22Rv1 (cell line): ENCODE results near the gene WWP2.

Experiments used
- H3K27ac ChIP-seq: fragments of 450-650 bp; 2 replicates; pipeline ENCODE4 v1.5.1; 2017
- ZFX ChIP-seq: fragments of 450-650 bp; IDR thresholded peaks from 2 replicates; pipeline ENCODE4 v1.6.1; 2017; ENCODE audit warnings: antibody characterized with exemption, borderline replicate concordance
- TF ChIP-seq, protein P1 (sequence below): fragments of 450-650 bp; IDR thresholded peaks from 2 replicates; pipeline ENCODE4 v1.5.1; 2017; ENCODE audit warnings: mild to moderate bottlenecking

WWP2 gene

DNA sequence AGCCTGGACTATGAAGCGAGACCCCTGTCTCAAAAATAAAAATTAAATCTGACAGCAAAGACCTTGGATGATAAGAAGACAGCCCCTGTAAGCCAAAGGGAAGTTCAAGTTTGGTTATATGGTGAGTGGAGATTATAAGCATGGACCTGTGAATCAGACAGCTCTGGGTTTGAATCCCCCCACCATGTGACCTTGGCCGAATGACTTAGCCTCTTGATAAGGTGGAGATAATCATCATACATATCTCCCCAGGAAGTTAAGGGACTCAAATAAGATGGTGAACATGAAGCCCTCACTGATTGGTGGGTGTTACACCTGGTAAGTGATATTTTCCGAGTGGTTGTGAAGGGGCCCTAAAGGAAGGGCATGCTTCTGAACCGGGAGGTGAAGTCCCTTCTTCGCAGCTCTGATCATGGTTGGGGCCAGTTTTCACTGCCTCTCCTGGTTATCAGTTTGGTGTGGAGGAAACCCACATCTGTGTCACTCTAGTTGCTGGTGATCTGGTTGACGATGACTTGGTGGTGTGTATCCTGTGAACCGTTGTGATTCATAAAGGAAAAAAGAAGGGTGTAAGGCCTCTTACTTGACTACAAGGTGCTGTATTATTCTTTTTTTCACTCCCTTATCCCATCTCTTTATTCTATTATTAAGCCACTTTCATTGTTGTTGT lies 127.3 kb downstream of the WWP2 start:
- no peak overlapping the region for H3K27ac ChIP-seq
- TF ChIP-seq, protein P1, sequence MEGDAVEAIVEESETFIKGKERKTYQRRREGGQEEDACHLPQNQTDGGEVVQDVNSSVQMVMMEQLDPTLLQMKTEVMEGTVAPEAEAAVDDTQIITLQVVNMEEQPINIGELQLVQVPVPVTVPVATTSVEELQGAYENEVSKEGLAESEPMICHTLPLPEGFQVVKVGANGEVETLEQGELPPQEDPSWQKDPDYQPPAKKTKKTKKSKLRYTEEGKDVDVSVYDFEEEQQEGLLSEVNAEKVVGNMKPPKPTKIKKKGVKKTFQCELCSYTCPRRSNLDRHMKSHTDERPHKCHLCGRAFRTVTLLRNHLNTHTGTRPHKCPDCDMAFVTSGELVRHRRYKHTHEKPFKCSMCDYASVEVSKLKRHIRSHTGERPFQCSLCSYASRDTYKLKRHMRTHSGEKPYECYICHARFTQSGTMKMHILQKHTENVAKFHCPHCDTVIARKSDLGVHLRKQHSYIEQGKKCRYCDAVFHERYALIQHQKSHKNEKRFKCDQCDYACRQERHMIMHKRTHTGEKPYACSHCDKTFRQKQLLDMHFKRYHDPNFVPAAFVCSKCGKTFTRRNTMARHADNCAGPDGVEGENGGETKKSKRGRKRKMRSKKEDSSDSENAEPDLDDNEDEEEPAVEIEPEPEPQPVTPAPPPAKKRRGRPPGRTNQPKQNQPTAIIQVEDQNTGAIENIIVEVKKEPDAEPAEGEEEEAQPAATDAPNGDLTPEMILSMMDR, result no peak
- no peak for TF ChIP-seq ZFX

GRCh38 chr16:69890114-69890891 lies 128.2 kb downstream of the WWP2 start:
- no peak overlapping the region for H3K27ac ChIP-seq

GRCh38 chr16:69890892-69891282 lies 128.8 kb downstream of the WWP2 start:
- no peak overlapping the region for H3K27ac ChIP-seq
- TF ChIP-seq, protein P1, result no peak
- no peak for TF ChIP-seq ZFX

More at GRCh38 chr16:69890114-69890891, 128.2 kb downstream of the WWP2 start:
- TF ChIP-seq, protein P1, result no peak
- TF ChIP-seq ZFX, result no peak

DNA sequence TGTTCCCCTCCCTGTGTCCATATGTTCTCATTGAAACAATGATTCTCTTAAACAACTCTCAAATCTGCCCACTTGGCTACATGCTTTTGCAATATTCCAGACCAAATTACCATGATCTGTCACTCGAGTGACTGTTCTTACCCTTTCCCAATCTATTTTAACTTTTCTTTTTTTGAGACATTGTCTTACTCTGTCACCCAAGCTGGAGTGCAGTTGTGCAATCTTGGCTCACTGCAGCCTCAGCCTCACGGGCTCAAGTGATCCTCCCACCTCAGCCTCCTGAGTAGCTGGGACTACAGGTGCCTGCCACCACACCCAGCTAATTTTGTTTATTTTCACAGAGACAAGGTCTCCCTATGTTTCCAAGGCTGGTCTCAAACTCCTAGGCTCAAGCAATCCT lies 130.2 kb downstream of the WWP2 start:
- TF ChIP-seq, protein P1, result no peak
- TF ChIP-seq ZFX, result no peak
- no peak overlapping the region for H3K27ac ChIP-seq

DNA sequence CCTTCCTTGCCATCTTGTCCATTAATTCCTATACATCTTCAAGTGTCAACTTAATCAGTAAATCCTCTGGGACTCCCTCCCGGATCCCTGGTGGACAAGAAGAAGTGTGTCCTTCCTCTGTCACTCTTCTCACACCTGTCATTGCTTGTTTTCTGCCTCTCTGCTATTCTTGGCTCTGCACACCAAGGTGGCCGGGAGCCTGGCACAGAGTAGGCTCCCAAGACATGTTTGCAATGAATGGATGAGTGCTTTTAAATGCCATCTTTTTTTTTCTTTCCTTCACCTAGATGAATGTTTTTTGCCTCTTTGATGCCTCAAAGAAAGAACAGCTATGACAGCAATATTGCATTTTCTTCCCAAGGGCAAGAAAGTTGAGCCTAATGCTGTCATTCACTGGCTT lies 131.0 kb downstream of the WWP2 start:
- TF ChIP-seq, protein P1, result no peak
- no peak for TF ChIP-seq ZFX
- no peak overlapping the region for H3K27ac ChIP-seq

DNA sequence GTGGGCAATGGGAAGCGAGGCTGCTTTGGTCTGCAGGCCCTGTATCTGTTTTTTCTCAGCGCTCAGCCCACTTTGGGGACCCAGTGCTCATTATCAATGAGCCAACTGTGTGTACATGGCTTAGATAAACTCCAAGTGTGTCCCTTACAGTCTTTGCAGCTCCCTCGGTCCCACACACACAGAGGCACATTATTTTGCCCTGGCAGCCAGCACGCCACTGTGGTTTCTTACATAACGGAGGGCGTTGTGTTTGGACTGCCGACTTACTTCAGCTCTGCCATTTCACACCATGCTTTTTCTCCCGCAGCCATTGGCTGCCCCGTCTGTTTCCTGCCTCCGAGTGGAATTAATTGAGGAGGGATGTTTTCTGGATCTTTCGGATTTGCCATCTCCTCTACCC lies 132.5 kb downstream of the WWP2 start:
- TF ChIP-seq, protein P1, result no peak
- no peak for TF ChIP-seq ZFX
- no peak overlapping the region for H3K27ac ChIP-seq

DNA sequence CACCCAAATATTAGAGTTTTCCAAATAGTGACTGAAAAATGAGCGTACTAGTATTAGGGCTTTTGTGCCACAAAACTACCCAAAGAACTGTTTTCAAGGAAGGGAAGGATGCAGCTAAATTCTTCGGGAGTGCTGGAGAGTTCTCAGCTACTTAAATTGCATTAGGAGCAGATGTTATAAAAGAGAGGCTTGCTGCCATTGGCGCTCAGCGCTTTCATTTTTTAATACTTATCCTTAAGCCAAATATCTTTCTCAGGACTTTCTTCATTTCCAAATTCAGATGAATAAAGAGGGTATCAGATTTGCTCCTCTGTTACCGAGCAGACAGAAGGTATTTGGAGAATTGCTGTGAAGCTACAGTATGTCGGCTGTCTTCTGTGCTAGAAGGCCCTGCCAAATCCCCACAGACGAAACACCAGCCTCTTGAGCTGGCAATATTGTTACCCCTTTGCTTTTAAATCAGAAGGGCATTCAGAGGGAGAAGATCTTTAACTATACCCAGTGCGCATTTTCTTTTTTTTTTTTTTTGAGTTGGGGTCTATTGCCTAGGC lies 141.8 kb downstream of the WWP2 start:
- H3K27ac ChIP-seq, result peak overlapping the region; percentile 25; the same call in 1 of the 2 replicates
- TF ChIP-seq, protein P1, result no peak
- no peak for TF ChIP-seq ZFX
